Vagina (tissue), 2 donors: ENCODE results near the gene ACSF2. TPM values are rescaled to one million over a fixed set of nuclear protein-coding genes. Genes with fewer than 3 reads are reported as not detected.
A peak's percentile ranks its signal among the peaks of the same experiment; 100 is the strongest.

ENCODE experiments used
- DNase-seq, 2 donors: peaks; one replicate each; pipeline ENCODE4 v3.0.0-alpha.2; 2017; ENCODE audit errors: extremely low spot score in 2 of 2
- H3K27ac ChIP-seq: fragments of 200-600 bp; sonication (generic); one replicate; pipeline ENCODE4 v1.5.1; 2019
- H3K27me3 ChIP-seq: fragments of 200-600 bp; sonication (generic); one replicate; pipeline ENCODE4 v1.5.1; 2019
- H3K36me3 ChIP-seq, 2 donors: fragments of 200-600 bp; sonication (generic); one replicate each; pipeline ENCODE4 v1.5.1; 2017 to 2019
- H3K4me1 ChIP-seq: fragments of 200-600 bp; sonication (generic); one replicate; pipeline ENCODE4 v1.5.1; 2019
- H3K4me3 ChIP-seq, 2 donors: fragments of 200-600 bp; sonication (generic); 1 replicate in 1 of 2; 2 replicates in 1 of 2; pipeline ENCODE4 v1.5.1; 2016 to 2019
- H3K9me3 ChIP-seq: fragments of 200-600 bp; sonication (generic); one replicate; pipeline ENCODE4 v1.5.1; 2019
- POLR2A ChIP-seq, 2 donors: fragments of 450-650 bp; IDR thresholded peaks; one replicate each; pipeline ENCODE4 v1.6.1; 2017; ENCODE audit warnings: antibody characterized with exemption in 2 of 2, mild to moderate bottlenecking in 2 of 2, moderate library complexity in 2 of 2
- POLR2AphosphoS5 ChIP-seq, 2 donors: sonication (generic); formaldehyde crosslinking; IDR thresholded peaks; one replicate each; pipeline ENCODE4 v1.9.0; 2017; ENCODE audit warnings: antibody characterized with exemption in 2 of 2, mild to moderate bottlenecking in 2 of 2, low read depth in 1 of 2; ENCODE audit not compliant: insufficient read depth in 1 of 2
- intact Hi-C: fragments of 100-400 bp; cut with DNase I; formaldehyde crosslinking; loops from one replicate; pipeline ENCODE4 v1.15.1; 2023
- total RNA-seq: library from RNA; depleted of rRNA; stranded (reverse); fragments of >200 nt; gene quantifications from one replicate; pipeline ENCODE4 v1.2.3, GENCODE V29; 2016
- TF ChIP-seq, protein P1 (sequence below), 3 experiments: fragments of 450-650 bp in 2 of 3; fragments of 200-600 bp in 1 of 3; sonication (generic) in 1 of 3; IDR thresholded peaks; one replicate each; pipeline ENCODE4 v1.5.1; 2017 to 2019; ENCODE audit warnings: antibody characterized with exemption in 3 of 3, mild to moderate bottlenecking in 2 of 3, moderate library complexity in 2 of 3

ACSF2 gene, protein sequence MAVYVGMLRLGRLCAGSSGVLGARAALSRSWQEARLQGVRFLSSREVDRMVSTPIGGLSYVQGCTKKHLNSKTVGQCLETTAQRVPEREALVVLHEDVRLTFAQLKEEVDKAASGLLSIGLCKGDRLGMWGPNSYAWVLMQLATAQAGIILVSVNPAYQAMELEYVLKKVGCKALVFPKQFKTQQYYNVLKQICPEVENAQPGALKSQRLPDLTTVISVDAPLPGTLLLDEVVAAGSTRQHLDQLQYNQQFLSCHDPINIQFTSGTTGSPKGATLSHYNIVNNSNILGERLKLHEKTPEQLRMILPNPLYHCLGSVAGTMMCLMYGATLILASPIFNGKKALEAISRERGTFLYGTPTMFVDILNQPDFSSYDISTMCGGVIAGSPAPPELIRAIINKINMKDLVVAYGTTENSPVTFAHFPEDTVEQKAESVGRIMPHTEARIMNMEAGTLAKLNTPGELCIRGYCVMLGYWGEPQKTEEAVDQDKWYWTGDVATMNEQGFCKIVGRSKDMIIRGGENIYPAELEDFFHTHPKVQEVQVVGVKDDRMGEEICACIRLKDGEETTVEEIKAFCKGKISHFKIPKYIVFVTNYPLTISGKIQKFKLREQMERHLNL
- 56.0 TPM for total RNA-seq

GRCh38 chr17:50425682-50426471 is at the start of gene ACSF2:
TSS of gene ACSF2 (plus strand) at chr17:50426218. CDS start at chr17:50426262, 44 bp downstream.
- H3K4me1 ChIP-seq: peaks cover 75% of the 10 kb centered on the region
- peak within 1 kb of the TSS; percentile 89 for H3K27ac ChIP-seq
- TF ChIP-seq, protein P1, sequence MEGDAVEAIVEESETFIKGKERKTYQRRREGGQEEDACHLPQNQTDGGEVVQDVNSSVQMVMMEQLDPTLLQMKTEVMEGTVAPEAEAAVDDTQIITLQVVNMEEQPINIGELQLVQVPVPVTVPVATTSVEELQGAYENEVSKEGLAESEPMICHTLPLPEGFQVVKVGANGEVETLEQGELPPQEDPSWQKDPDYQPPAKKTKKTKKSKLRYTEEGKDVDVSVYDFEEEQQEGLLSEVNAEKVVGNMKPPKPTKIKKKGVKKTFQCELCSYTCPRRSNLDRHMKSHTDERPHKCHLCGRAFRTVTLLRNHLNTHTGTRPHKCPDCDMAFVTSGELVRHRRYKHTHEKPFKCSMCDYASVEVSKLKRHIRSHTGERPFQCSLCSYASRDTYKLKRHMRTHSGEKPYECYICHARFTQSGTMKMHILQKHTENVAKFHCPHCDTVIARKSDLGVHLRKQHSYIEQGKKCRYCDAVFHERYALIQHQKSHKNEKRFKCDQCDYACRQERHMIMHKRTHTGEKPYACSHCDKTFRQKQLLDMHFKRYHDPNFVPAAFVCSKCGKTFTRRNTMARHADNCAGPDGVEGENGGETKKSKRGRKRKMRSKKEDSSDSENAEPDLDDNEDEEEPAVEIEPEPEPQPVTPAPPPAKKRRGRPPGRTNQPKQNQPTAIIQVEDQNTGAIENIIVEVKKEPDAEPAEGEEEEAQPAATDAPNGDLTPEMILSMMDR (IDR thresholded peaks at IDR 0.05): no peak
- TF ChIP-seq POLR2AphosphoS5 (IDR thresholded peaks at IDR 0.05; ENCODE audit: insufficient read depth in 1 of 2, low read depth in 1 of 2) (peak in 1 of 2 donors; percentile 72), POLR2A (IDR thresholded peaks at IDR 0.05) (peak in 1 of 2 donors; percentile 61)
- intact Hi-C loops: no loop called here
- no peak for DNase-seq
- H3K27me3 ChIP-seq: no peaks in the 10 kb centered on the region
- peak within 1 kb of the TSS; percentile 72 for H3K4me3 ChIP-seq
- no peaks in the 10 kb centered on the region for H3K9me3 ChIP-seq
- no peaks in the 10 kb centered on the region for H3K36me3 ChIP-seq

GRCh38 chr17:50379351-50380132 is 46.5 kb upstream of the ACSF2 start:
- Histone ChIP-seq H3K27me3 (no peaks in the 10 kb centered on the region), H3K36me3 (peaks cover 4 to 40% of the 10 kb centered on the region in 2 donors), H3K9me3 (no peaks in the 10 kb centered on the region), H3K27ac (no peak overlapping the region), H3K4me1 (no peaks in the 10 kb centered on the region), H3K4me3 (no peak overlapping the region)
- TF ChIP-seq POLR2AphosphoS5 (IDR thresholded peaks at IDR 0.05; ENCODE audit: insufficient read depth in 1 of 2, low read depth in 1 of 2) (no peak), POLR2A (IDR thresholded peaks at IDR 0.05) (no peak)
- TF ChIP-seq, protein P1 (IDR thresholded peaks at IDR 0.05): no peak
- intact Hi-C loops: no loop called here
- DNase-seq: no peak

GRCh38 chr17:50380369-50381259 is 45.4 kb upstream of the ACSF2 start:
- Histone ChIP-seq H3K4me1 (no peaks in the 10 kb centered on the region), H3K4me3 (no peak overlapping the region), H3K27me3 (no peaks in the 10 kb centered on the region), H3K27ac (no peak overlapping the region), H3K9me3 (no peaks in the 10 kb centered on the region), H3K36me3 (peaks cover 4 to 51% of the 10 kb centered on the region in 2 donors)
- intact Hi-C loops: no loop called here
- peak in 1 of 2 donors; percentile 78 for DNase-seq
- TF ChIP-seq, protein P1 (IDR thresholded peaks at IDR 0.05): no peak
- no peak for TF ChIP-seq POLR2AphosphoS5 (IDR thresholded peaks at IDR 0.05; ENCODE audit: insufficient read depth in 1 of 2, low read depth in 1 of 2)
- no peak for TF ChIP-seq POLR2A (IDR thresholded peaks at IDR 0.05)

DNA sequence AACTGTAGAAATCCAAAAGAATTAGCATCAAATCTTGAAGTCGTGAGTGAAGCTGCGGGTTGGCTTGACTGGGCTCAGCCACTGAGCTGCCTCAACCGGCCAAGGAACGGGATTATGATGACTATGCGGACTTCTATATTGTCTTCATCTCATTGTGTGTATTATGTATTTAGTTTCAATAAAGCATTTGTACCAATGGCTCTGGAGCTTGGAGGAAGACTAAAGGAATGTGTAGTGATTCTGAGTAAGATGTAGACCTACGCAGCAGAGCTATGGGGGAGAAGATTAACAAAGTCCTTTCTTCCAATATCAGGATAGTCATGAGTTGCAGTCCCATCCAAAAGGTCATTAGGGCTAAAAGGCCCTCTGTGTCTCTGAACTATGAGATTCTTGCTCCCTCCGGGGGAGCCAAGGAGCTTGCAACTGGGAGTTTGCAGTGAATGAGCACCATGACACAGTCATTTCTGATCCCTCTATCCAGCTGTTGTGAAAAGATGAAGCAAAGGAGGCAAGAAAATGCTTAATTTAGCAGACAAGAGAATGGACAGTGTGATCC is 44.7 kb upstream of the ACSF2 start:
- Histone ChIP-seq H3K9me3 (no peaks in the 10 kb centered on the region), H3K4me1 (no peaks in the 10 kb centered on the region), H3K4me3 (no peak overlapping the region), H3K27me3 (no peaks in the 10 kb centered on the region), H3K36me3 (peaks cover 4 to 58% of the 10 kb centered on the region in 2 donors), H3K27ac (no peak overlapping the region)
- TF ChIP-seq POLR2AphosphoS5 (IDR thresholded peaks at IDR 0.05; ENCODE audit: insufficient read depth in 1 of 2, low read depth in 1 of 2) (no peak), POLR2A (IDR thresholded peaks at IDR 0.05) (no peak)
- TF ChIP-seq, protein P1 (IDR thresholded peaks at IDR 0.05): no peak
- intact Hi-C loops: no loop called here
- no peak for DNase-seq
